Superior temporal gyrus (tissue), 1 donor: Measurements from ENCODE around the gene NRXN3.
A peak's percentile ranks its signal among the peaks of the same experiment; 100 is the strongest.

Experiments used
- DNase-seq: peaks from one replicate; pipeline ENCODE4 v3.0.0-alpha.2; 2016; ENCODE audit errors: extremely low spot score

Gene NRXN3

DNA sequence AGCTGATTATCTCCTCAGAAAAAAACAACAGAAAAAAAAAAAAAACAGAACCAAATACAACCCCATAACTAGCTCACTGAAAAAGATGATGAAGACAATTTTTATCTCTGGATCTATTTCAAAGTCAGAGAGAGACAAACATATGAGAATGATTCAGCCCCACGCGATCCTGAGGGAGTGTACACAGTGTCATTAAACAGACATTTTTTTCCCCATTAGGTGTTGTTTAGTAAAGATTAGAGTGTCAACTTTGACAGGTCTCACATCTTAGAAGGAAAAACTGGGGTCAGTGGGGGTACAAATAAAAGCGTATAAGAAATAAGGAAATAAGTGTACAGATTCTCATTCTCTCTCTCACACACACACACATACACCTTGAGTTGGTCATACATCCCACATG, 635.4 kb downstream of the NRXN3 start:
- no peak for DNase-seq

DNA sequence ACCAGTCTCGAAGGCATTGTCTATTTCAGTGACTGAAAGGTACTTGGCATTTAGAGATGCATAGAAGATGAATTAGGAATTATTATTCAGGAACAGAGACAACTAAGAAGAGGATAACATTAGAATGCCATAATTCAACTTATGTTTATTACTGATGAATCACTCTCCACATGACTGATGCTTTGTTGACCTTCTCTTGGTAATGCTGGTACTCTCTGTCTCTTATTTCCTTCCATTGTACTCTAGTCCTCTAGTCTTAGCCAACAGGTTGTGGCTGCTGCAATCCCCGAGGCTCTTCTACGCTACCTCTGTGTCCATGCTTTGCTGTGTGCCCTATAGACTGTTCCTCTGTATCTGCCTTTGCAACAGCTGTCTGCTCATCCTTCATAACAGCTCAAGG, 652.9 kb downstream of the NRXN3 start:
- no peak for DNase-seq

DNA sequence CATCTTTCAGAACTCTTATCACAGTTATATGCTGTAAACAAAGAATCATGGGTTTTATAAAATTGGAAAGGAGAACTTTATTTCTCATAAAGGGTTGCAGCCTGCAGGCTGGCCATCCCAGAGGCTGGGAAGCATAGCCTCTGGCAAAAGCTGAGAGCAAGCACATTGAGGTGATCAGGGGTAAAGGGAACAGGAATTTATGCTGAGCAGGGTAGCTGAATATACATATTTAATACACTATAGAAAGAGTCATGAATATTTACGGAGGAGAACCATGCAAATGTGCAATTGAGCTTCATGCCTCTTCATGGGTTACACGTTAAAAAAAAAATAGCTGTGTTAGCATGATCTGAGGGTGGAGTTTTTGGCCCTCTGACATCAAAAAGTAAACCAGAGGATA, 653.3 kb downstream of the NRXN3 start:
- no peak for DNase-seq

DNA sequence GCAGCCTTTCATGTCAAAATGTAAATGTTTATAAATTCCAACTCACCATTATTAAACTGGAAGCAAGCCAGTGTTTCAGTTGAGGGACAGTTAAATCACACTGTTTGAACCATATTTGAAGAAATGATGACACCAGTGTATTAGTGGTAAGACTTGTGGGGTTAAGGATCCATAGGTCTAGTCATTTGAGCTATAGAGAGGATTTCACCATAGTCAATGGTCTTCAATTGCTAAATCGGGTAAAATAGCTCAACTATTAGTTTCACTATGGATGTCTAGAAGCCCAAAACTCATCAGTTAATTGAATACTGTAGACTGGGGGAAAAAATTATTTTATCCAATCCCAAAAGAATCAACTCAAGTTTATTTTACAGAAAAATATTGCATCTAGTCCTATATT, 659.1 kb downstream of the NRXN3 start:
- DNase-seq, result no peak

DNA sequence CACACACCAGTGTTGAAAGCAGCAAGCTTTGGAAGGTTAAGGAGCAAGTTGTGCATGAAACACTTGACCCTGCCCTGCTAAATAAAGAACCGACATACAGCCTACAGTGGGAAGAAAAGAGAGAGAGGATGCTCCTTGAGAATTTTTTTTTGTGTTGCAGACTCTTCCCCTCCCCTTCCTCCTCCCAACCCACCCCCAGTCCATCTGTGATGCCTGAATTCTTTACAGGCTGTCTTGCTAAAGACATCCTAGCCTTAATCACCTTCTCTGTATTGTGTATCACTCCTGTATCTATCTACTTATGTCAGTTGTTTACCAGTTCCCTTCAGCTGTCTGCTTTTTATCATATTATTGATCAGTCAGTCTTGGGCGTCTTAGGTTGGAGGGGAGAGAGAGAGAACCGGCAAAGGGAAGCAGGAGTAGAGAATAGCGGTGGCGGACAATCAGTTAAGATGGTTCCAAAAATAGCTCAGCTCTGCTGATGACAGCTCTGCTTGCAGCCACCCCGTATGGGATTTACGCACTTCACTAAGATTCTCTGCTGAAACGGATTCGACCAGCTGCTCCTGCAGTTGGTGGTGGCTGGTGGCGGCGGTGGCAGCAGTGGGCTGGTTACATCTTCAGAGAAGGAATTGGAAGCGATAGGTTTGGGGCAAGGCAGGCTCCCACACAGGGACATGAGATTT, 664.7 kb downstream of the NRXN3 start:
- peak; percentile 72 for DNase-seq

DNA sequence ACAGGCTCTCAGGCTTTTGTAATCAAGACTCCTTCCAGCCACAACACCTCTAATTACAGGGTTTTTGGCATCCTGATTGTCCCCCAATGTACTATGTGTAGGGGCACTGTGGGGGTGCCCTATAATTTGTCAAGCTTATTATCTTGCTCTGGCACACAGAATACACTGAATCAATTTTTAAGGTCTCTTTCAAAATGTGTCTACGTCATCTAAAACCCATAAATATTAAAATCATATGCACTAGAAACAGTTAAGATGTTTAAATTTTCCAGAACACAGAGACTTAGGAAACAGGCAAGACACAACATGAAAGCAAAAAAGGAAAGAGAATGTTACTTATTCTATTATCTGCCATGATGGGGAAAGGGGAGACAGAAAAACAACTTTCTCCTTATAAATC, 665.7 kb downstream of the NRXN3 start:
- no peak for DNase-seq

DNA sequence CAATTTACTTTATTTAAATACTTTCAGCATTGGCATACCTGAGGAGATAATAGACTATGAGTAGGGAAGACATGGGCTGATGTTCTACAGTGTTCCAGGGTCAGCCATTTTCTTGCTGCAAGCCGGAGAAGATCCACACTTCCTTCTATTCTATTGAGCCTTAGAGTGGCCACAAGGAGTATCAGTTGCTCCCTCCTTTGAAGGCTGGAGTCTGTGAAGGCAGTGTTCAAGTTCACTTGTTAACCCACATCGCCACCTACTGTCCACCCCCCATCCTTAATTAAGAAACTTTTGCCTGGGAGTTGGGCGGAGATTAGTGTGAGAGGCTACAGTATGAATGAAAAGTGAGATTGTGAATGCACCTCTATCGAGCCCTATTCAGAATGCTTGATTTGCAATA, 666.6 kb downstream of the NRXN3 start:
- peak; percentile 83 for DNase-seq

DNA sequence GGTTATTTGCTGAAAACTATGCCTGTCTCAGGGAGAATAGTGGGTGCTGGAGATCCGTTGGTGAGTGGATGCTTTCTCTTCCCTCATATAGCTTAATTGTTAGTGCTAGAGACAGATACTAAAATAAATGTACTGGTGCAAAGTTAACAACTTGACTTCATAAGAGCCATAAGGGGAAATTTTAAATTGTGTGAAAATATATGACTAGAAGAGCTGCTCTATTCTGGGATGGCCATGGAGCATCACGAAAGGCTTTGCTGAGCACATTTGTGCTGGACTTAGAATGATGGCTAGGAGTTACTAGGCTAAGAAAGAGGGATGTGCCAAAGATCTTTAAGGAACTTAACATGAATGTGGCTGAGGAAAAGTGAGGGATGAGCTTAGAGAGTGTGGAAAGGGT, 668.8 kb downstream of the NRXN3 start:
- peak; percentile 64 for DNase-seq

DNA sequence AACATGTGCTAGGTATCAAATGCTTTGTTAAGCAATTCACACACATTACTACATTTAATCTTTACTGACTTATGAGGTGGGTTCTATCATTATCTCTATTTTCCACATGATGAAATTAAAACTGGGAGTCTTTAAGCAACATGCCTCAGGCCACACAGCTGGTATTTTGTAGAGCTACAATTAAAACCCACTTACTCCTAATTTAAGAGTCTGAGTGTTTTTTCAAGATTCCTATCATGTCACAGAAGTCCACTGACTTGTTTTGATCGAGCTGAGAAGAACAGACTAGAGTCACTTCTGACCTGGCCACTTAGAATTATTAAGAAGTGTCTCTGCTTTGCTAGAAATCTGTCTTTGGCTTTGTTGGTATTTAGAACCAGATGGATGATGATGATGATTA, 670.7 kb downstream of the NRXN3 start:
- DNase-seq, result no peak

DNA sequence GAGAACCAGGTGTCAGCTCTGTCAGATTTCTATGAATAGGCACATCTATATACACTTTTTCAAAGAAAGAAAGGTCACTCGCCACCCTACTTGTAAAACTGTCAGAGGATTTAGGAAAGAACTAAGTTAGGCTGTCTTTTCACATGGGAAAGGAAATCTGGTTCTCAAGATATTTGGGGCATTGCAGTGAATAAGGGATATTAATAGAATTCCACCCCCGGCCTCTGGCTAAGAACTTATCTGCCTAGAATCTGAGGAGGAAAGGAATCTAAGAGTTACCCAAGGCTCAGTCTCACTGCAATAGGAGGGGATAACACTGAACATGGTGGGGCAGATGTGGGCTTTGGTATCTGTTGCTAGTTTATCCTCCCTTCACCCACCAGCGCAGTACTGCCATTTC, 677.6 kb downstream of the NRXN3 start:
- DNase-seq, result no peak

DNA sequence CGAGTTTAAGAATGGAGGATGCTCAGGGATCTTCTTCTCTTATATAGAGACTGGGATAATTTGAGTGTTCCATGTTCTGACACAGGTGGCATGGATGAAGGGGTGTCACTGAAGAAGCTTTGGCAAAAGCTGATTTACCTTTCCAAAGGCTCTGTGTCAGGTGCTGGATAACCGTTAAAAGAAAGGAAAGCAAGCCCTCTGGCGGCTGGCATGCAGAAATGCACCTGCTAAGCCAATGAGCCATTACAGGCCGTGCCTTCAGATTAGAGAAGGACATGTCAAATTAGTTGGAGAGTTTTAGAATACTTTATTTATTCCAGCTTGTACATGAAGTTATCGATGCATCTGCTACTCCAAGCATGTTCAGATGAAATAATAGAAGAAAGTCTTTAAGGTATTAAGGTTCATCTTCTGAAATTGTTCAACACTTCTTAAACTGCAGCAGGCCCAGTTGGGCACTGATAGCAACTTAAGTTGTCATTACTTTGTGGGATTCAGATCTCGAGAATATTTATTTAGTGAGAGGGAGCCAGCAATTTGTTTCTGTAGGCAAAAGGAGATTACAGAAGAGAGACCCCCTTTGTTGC, 678.2 kb downstream of the NRXN3 start:
- DNase-seq, result peak; percentile 85

DNA sequence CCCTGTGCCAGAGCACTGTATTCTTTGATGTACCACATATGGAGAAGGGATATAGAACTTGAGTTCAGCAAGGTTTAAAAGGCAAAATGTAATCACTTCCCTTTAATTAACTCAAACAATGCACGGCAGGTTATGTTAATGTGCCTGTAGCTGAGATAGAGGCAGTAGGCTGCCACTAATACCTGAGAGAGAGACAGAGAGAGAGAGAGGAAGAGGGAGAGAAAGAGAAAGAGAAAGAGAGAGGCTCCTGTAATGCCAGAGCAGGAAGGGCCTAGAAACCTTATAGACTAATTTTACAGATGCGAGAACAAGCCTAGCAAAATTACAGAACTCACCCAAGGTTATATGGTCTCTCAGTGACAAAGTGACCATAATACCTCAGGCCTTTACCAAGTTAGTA, 679.8 kb downstream of the NRXN3 start:
- DNase-seq, result no peak

DNA sequence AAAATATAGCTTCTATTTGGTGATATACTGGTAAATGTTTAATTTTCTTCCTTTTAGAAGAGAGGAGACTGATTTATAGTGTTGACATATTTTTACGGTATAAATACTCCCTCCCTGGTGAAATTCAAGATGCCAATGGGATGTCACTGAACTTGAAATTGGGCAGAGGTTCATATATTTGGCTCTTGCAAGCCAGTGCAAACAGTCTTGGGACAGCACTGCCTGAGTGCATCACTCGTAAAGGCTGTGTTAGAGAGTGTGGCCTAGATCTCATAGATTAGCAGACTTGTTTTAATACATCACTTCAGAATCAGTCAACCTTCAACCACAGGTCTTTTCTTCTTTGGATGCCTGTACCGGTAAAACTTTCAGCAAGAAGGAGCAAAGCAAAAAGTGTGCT, 681.0 kb downstream of the NRXN3 start:
- DNase-seq, result no peak

DNA sequence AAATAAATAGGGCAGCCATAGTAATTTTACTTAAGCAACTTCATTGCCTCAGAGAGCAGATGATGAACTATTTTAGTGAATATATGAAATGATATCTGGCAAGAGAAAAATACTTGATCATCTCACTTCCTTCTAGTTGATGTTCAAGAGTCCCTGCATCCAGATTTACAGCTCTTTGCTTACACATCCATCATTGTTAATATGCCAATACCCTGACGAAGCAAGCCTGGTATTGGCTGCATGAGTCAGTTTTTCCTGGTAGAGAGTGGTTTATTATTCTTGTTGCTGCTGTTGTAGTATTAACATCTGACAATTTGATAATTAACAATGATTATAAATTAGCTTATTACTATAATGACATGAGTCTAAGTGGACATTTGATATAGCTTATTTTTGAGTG, 681.9 kb downstream of the NRXN3 start:
- DNase-seq, result no peak

DNA sequence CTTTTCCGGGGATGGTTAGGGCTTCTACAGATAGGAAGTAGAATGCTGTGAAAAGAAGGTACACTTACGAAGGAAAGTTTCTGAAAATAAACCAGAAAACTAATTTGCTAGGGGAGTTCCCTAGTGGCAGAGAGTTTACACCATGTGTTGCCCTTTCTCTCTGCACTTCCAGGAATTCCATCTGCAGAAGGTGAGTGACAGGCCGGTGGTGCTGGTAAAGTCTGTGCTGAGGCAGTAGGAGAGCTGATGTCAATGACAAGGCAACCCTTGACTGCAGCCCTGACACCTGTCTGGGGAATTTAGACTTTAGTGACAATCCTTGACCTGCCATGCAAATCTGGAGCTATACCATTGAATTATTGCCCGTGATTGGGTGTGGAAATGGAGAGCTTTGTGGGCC, 687.8 kb downstream of the NRXN3 start:
- no peak for DNase-seq

DNA sequence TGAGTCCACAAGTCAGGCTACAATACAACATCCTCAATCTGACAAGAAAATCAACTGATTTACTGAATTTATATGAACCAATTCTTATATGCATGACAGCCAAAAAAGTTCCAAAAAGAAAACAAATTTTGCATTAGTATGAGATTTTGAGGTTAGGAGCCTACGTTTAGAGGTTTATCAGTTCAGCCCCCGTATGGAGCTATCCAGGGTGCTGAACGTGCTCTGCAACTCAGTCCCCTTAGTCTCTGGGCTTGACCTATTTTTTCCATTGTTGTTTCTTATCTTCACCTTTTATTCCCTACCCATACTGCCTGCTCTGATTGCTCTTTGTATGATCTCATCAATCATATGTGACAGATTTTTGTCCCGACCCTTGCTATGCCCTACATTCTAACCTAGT, 693.0 kb downstream of the NRXN3 start:
- no peak for DNase-seq

DNA sequence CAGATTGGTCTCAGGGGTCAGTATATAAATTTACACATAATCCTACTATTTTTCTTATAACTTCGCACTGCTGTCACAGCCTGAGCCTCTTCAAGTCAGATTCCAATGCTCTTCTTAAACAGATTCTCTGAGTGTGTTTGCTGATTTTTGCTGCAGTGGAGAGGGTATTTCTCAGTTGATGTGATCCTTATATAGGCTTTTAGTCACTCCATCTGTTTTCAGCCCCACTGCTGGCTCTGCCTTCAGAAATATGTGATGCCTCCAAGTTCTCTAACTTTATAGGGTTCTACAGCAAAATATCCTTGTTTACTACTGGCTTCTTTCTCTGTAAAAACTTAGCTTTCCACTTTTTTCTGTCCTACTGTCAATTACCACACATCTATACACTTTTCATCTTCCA, 702.7 kb downstream of the NRXN3 start:
- peak; percentile 53 for DNase-seq

DNA sequence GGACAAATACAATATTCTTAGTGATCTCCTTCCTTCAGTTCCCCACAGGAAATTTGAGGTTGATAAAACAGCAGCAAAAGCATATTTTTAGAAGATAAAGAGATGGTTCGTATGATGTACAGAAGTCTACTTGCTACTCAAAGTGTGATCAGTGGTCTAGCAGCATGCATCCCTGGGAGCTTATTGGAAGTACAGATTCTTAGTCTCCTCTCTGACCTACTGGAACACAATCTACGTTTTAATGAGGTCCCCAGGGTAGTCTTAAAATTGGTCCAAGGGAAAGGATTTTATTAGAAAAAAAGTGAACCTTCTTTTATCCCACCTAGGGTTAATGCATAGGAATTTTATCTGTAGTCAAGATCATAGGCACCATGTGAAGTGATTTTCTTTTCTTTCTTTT, 703.4 kb downstream of the NRXN3 start:
- no peak for DNase-seq

DNA sequence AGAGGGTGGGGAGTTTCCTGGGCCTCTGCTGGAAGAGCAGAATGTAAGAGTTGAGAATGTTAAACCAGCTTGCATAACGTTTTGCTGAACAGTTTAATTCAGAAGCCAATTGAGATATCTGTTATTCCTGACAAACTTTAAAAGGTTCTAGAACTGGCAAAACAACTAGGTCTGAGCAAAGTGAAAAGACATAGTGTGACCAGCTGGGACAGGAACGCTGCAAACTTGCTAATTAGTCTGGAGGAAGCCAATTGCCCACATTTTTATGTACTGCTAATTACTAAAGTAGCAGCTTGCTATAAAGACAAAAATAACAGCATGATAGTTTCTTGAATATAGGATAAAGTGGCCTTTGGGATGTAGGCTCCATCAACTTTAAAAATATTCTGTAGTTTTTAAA, 704.9 kb downstream of the NRXN3 start:
- DNase-seq, result peak; percentile 74

DNA sequence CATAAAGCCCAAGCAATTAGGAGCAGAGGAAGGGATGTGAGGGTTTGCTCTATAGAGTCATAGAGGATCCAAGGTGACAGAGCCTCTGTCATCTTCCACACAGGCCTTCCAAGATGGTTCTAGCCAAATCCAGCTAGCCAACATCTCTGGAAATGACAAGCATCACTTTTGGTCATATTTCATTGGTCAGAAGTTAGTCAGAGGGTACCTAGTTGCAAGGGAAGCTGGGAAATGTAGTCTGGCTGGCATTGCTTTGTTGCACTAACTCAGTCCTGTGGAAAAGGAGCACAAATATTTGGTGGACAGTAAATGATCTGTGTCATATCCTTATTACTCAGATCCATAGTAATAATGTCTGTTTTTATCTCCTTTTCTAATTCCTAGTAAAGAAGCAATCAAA, 715.7 kb downstream of the NRXN3 start:
- no peak for DNase-seq

DNA sequence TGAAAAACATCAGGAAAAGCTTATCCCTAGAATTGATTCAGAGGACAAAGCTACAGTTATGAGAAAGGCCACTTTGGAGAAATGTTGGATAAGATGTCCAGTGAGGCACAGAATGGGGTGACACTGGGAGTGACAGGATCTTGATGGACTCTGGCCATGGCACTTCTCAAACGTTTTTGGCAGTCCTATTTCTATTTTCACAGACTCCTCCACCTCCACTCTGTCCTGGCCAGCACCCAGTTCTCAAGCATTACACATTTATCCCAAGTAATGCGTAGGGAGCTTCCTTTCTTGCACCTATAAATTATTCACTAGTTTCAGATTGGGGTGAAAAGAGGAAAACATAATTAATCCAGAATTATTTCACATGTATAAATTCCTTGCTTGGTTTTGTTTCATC, 727.3 kb downstream of the NRXN3 start:
- DNase-seq, result peak; percentile 50

DNA sequence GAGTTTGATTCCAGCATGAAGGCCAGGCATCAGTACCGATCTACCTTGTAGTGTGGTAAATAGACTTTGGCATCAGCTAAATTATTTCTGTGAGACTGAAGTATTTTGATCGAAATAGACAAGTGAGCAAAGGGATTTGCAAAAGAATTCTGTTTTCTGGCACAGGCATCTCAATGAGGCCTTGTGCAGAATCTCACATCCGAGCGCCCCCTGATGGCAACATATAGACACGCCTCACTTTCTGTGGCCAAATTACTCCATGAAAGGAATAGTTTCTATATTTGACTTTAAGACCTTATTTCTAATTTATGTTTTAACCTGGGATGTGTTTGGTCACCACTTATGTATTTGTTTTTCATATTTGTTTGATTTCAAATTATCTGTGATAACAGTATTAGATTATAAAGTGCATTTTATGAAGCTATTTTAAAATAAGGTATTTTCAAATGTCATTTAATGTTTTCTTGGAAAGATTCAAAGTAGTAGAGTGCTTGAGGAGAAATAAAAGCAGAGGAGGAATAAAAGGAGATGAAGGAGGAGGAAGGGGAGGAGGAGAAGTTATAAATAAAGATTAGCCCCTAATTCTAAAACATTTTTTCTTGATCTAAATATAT, 731.9 kb downstream of the NRXN3 start:
- peak; percentile 90 for DNase-seq

DNA sequence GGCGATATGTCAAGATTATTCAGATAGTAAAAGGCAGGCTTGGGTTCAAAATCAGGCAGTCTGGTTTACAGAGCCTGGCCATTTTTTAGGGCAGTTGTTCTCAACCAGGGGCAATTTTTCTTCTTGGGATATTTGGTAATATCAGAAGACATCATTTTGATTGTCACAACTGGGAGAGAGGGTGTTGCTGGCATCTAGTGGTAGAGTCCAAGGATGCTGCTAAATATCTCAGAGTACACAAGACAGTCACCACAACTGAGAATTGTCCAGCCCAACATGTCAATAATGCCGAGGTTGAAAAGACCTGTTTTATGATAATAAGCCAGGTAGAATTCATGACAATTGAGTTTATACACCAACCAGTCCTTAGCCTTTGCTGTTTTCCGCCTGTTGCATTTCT, 733.9 kb downstream of the NRXN3 start:
- peak; percentile 50 for DNase-seq

DNA sequence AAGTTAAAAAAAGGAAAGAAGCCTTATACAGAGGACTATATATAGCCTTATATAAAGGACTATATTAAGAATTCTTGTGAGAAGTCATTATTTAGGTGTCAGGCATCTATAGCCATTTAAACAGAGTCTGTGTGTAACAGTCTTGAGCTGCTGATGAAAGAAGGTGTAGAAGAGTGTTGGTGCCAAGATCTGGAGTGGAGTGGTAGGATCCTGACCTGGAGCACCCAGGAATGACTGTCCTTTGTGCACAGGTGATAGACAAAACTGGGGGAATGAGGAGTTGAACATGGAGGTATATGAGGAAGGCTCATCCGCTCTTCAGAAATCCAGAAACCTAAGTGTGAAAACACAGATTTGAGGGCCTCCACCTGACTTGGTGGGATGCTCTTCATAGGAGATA, 747.3 kb downstream of the NRXN3 start:
- no peak for DNase-seq
